GM18526 (cell line): ENCODE measurements around the gene TLCD3B.

Experiments
- POLR2A ChIP-seq: IDR thresholded peaks from 3 replicates; pipeline ENCODE4 v1.6.1; 2011; ENCODE audit not compliant: insufficient read length; ENCODE audit errors: extremely low read depth

TLCD3B gene

DNA sequence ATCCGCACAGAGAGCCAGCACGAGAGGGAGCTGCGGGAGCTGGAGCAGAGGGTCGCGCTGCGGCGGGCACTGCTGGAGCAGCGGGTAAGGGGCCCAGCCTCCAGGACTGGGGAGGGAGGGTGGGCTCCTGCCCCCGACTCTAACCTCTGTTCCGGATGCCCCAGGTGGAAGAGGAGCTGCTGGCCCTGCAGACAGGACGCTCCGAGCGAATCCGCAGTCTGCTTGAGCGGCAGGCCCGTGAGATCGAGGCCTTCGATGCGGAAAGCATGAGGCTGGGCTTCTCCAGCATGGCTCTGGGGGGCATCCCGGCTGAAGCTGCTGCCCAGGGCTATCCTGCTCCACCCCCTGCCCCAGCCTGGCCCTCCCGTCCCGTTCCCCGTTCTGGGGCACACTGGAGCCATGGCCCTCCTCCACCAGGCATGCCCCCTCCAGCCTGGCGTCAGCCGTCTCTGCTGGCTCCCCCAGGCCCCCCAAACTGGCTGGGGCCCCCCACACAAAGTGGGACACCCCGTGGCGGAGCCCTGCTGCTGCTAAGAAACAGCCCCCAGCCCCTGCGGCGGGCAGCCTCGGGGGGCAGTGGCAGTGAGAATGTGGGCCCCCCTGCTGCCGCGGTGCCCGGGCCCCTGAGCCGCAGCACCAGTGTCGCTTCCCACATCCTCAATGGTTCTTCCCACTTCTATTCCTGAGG, 40.0 kb downstream of the TLCD3B start:
- no peak for TF ChIP-seq POLR2A

DNA sequence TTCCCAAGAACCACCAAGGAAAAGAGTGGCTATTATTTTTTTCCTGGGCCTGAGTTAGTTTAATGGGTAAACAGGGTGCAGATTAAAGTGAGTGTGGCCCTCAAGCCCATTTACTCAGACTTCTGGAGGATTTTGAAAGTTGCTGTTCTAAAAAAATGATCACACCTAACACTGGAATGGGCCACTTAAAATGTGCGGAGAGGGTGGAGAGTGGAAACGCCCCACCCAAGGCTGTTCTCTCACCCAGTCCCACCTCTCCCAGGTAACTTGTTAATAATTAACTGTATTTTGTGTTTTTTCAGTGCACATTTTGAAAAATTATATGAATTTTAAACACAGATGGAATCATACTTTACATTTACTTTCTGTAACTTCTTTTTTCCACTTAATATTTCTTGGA, 41.0 kb downstream of the TLCD3B start:
- TF ChIP-seq POLR2A = no peak

DNA sequence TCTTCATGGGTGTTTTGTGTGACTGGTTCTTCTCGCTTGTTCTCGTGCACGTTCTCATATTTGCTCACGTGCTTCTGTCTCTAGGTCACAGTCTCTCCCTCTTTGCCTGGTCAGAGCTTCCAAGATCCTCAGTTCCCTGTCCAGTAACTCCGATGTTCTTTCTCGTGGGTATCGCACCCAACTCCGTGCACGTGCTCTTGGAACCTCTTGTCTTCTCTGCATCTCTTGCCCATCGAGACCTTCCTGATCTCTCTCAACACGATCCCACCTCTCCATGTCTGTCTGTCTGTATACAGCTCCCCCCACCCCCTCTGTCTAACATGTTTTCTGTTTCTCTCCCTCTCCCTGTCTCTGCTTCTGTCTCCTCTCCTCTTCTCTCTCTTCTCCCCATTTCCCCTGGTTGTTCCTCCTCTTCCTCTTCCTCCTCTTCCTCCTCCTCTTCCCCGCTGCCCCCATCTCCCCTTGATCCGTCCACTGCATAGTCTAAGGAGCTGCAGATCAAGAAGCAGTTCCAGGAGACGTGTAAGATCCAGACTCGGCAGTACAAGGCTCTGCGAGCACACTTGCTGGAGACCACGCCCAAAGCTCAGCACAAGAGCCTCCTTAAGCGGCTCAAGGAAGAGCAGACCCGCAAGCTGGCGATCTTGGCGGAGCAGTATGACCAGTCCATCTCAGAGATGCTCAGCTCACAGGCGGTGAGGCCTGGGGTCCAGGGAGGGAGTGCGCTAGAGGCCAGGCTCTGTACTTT, 41.8 kb downstream of the TLCD3B start:
- no peak for TF ChIP-seq POLR2A

DNA sequence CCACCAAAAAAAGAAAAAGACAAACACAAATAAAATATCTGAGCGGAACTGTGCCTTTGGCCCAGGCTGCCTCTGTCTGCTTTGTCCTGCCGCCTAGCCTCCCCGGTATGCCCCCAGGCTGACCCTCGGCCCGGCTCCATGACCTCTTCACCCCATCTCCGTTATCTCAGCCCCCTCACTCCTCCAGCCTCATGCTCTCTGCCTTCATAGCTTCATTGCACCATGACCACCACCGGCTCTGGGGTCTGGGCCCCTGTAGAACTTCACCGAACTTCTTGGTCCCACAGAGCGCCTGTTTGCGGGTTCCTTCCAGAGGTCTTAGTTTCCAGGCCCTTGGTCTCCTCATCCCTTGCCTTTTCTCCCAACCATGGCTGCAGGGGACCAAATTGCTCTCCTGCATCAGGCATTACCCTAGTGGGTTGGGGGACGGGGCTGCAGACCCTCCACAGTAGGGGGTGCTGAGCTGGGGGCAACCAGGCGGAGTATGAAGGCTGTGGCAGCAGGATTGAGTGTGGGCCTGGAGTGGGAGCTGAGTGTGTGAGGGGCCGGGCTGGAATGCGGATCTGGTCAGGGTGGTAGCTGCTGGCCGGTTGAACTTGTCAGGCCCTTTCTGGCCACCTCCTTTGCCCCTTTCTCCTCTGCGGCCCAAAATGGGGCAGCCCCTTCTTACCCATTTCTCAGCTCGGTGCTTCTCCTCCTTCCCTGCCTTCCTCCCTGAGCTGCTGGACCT, 42.6 kb downstream of the TLCD3B start:
- no peak for TF ChIP-seq POLR2A

DNA sequence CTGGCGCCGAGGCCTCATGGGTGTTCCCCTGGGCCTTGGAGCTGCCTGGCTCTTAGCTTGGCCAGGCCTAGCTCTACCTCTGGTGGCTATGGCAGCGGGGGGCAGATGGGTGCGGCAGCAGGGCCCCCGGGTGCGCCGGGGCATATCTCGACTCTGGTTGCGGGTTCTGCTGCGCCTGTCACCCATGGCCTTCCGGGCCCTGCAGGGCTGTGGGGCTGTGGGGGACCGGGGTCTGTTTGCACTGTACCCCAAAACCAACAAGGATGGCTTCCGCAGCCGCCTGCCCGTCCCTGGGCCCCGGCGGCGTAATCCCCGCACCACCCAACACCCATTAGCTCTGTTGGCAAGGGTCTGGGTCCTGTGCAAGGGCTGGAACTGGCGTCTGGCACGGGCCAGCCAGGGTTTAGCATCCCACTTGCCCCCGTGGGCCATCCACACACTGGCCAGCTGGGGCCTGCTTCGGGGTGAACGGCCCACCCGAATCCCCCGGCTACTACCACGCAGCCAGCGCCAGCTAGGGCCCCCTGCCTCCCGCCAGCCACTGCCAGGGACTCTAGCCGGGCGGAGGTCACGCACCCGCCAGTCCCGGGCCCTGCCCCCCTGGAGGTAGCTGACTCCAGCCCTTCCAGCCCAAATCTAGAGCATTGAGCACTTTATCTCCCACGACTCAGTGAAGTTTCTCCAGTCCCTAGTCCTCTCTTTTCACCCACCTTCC, 43.5 kb downstream of the TLCD3B start:
- TF ChIP-seq POLR2A = no peak

DNA sequence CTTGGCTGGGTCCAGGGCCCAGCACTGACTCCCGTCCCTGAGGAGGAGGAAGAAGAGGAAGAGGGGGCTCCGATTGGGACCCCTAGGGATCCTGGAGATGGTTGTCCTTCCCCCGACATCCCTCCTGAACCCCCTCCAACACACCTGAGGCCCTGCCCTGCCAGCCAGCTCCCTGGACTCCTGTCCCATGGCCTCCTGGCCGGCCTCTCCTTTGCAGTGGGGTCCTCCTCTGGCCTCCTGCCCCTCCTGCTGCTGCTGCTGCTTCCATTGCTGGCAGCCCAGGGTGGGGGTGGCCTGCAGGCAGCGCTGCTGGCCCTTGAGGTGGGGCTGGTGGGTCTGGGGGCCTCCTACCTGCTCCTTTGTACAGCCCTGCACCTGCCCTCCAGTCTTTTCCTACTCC, 44.1 kb downstream of the TLCD3B start:
- no peak for TF ChIP-seq POLR2A

DNA sequence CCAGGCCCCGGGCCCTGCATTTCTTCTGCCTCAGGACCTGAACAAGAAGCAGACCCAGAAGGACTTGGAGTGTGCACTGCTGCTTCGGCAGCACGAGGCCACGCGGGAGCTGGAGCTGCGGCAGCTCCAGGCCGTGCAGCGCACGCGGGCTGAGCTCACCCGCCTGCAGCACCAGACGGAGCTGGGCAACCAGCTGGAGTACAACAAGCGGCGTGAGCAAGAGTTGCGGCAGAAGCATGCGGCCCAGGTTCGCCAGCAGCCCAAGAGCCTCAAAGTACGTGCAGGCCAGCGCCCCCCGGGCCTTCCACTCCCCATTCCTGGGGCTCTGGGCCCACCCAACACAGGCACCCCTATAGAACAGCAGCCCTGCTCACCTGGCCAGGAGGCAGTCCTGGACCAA, 44.8 kb downstream of the TLCD3B start:
- no peak for TF ChIP-seq POLR2A

DNA sequence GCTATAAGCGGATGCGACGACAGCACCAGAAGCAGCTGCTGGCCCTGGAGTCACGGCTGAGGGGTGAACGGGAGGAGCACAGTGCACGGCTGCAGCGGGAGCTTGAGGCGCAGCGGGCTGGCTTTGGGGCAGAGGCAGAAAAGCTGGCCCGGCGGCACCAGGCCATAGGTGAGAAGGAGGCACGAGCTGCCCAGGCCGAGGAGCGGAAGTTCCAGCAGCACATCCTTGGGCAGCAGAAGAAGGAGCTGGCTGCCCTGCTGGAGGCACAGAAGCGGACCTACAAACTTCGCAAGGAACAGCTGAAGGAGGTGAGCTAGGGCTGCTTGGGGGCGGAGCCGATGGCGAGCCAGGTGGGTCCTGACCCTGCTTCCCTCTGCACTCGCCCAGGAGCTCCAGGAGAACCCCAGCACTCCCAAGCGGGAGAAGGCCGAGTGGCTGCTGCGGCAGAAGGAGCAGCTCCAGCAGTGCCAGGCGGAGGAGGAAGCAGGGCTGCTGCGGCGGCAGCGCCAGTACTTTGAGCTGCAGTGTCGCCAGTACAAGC, 45.7 kb downstream of the TLCD3B start:
- TF ChIP-seq POLR2A = no peak

DNA sequence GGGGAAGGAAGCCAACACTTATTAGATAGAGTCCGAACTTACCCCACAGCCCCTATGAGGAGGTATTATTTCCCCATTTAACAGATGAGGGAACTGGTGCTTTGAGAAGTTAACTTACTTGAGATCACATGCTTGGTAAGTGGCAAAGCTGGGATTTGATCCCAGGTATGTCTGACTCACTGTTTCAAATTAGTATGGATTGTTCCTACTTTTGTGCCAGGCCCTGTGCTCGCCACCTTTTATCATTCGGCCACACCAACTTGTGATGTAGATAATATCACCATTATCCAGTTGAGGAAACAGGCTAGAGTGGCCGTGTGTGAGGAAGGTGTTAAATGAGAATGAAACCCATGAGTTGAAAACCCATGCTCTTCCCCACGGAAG, 46.3 kb downstream of the TLCD3B start:
- no peak for TF ChIP-seq POLR2A

DNA sequence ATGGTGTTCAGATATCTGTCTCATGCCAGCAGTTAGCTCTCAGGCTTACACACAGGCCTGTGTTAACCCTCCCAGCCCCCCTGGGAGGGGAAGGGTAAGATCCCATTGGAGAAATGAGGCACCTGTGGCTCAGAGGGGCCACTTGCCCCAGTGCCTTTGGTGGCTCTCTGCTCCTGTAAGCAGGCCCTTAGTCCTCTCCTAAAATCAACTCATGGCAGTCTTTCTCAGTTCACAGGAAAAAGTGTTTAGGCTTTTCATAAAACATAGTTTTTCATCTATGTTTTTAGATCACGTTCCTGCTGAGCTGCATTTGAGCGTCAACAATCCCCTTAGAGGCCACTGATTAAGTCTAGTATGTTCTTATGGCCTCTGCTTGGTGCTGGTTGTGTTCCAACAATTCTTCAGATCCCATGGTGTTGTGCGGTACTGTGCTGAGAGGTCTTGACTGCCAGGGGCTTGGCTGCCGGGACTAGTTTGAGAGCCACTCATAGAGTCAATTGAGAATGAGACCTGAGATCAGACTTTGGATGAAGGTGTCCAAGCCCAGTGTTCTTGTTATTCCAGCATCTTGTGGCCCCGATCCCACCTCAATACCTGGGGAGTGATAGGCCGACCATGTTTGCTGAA, 46.8 kb downstream of the TLCD3B start:
- TF ChIP-seq POLR2A = no peak

DNA sequence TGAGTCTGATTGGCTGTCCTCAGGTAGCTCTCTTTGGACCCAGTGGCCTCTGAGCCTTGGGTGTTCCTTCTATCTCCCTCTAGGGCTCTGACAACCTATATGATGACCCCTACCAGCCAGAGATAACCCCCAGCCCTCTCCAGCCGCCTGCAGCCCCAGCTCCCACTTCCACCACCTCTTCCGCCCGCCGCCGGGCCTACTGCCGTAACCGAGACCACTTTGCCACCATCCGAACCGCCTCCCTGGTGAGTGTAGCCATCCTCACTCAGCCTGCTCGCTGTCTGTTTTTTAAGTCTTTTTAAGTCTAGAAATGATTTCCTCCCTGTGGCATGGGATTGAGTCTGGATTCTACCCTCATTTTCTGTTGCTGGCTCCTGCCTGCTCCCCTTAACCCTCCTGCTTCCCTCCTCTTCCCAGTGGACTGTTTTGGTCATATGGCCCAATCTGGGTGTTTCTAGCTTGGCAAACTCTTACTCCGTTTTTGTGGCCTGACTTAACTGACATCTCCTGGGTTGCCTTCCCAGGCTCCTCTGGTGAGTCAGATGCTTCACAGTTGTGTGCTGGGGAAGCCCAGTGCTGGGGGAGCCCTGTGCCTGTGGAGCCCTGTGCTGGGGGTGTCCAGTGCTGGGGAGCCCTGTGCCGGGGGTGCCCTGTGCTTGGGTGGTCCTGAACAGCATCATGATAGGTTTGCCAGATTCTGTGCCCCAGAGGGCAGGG, 47.5 kb downstream of the TLCD3B start:
- TF ChIP-seq POLR2A = no peak

DNA sequence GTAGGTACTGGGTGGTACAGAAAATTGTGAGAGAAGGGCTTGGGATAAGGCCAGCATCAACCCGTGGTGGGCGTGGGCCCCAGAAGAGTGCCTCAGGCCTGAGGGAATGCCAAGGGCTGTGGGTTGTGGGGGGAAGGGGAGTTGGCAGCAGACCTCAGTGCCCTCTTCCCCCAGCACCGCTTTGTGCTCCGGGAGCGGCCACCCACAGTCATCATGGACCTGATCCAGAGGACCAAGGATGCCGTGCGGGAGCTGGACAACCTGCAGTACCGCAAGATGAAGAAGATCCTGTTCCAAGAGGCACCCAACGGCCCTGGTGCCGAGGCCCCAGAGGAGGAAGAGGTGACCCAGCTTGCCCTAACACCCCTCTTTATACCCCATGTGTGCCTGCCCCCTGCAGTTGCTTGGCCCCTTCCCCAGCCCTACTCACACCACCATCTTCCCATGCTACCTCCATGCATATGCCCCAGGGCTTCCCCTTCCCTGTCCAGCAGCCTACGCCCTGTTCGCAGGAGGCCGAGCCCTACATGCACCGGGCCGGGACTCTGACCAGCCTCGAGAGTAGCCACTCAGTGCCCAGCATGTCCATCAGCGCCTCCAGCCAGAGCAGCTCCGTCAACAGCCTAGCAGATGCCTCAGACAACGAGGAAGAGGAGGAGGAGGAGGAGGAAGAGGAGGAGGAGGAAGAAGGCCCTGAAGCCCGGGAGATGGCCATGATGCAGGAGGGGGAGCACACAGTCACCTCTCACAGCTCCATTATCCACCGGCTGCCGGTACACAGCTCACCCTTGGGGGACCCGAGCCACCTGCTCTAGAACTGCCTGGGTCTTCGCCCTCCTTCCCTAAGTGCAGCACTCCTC, 48.3 kb downstream of the TLCD3B start:
- TF ChIP-seq POLR2A = no peak

DNA sequence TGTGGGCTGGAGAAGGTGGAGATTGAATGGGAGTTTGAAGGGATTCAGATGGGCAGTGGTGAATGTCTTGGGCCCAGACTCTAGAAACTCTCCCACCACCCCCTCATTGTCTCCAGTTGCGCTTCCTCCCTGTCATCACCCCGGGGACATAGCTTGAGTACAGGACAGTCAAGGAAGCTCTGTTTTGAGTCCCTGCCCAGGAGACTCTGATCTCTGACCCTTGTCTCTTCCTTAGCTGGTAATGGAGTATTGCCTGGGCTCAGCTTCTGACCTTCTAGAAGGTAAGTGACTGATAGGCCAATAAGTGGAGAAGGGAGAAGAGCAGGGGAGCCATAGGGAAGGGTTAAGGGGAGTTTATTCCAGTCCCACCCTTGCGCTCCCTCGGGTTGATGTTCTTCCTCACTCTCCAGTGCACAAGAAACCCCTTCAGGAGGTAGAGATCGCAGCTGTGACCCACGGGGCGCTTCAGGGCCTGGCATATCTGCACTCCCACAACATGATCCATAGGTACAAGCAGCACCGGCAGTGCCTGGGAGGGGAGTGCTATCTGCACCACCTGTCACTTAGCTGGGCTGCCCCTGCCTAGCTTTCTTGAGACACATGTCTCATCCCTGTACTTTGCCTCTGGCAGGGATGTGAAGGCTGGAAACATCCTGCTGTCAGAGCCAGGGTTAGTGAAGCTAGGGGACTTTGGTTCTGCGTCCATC, 52.4 kb downstream of the TLCD3B start:
- no peak for TF ChIP-seq POLR2A
